GM12892 (cell line): ENCODE results near the gene PIGC.

Experiments
- DNase-seq: peaks from one replicate; pipeline ENCODE4 v3.0.0; 2011; ENCODE audit not compliant: insufficient read length
- FAIRE-seq: peaks from 2 replicates; lab custom pipeline; 2011; peaks lifted over from hg19 to GRCh38; lab: Jason Lieb, UNC
- POLR2A ChIP-seq: IDR thresholded peaks from 2 replicates; pipeline ENCODE4 v1.6.1; 2011; ENCODE audit warnings: low read depth, low read length, control low read depth
- POLR2AphosphoS5 ChIP-seq: IDR thresholded peaks from 2 replicates; pipeline ENCODE4 v1.6.1; 2011; ENCODE audit warnings: low read depth, low read length, control low read depth
- TAF1 ChIP-seq: IDR thresholded peaks from 2 replicates; pipeline ENCODE4 v1.6.1; 2011; ENCODE audit warnings: low read depth, mild to moderate bottlenecking, control low read depth, low read length, borderline replicate concordance

The PIGC gene

GRCh38 chr1:172405912-172406311 lies 38.0 kb downstream of the PIGC start:
- TF ChIP-seq POLR2A = no peak
- TF ChIP-seq TAF1 = no peak
- no peak for TF ChIP-seq POLR2AphosphoS5
- no peak for DNase-seq
- FAIRE-seq = peak; percentile 53

GRCh38 chr1:172404121-172404520 lies 39.7 kb downstream of the PIGC start:
- DNase-seq = no peak
- no peak for FAIRE-seq
- TF ChIP-seq TAF1 (no peak), POLR2AphosphoS5 (no peak), POLR2A (no peak)

- no peak for TF ChIP-seq POLR2A
- TF ChIP-seq TAF1 = no peak
- no peak for TF ChIP-seq POLR2AphosphoS5
- no peak for FAIRE-seq
- no peak for DNase-seq
Observed at GRCh38 chr1:172402878-172403569, 40.8 kb downstream of the PIGC start.

- no peak for TF ChIP-seq TAF1
- TF ChIP-seq POLR2A = no peak
- TF ChIP-seq POLR2AphosphoS5 = no peak
- DNase-seq (no peak), FAIRE-seq (no peak)
Observed at GRCh38 chr1:172401892-172402291, 42.0 kb downstream of the PIGC start.

GRCh38 chr1:172401477-172401876 lies 42.4 kb downstream of the PIGC start:
- DNase-seq (no peak), FAIRE-seq (no peak)
- TF ChIP-seq POLR2A = no peak
- no peak for TF ChIP-seq POLR2AphosphoS5
- no peak for TF ChIP-seq TAF1

- FAIRE-seq = no peak
- TF ChIP-seq POLR2AphosphoS5 = no peak
- TF ChIP-seq POLR2A = no peak
- no peak for TF ChIP-seq TAF1
- no peak for DNase-seq
Observed at GRCh38 chr1:172400722-172401105, 43.2 kb downstream of the PIGC start.

- FAIRE-seq (no peak), DNase-seq (no peak)
- no peak for TF ChIP-seq TAF1
- no peak for TF ChIP-seq POLR2A
Observed at GRCh38 chr1:172399756-172400721, 43.8 kb downstream of the PIGC start.

GRCh38 chr1:172398970-172399755 lies 44.7 kb downstream of the PIGC start:
- DNase-seq (no peak), FAIRE-seq (peak; percentile 86)
- TF ChIP-seq POLR2AphosphoS5 (no peak), POLR2A (no peak)

- TF ChIP-seq POLR2A (no peak), POLR2AphosphoS5 (no peak), TAF1 (no peak)
- DNase-seq (no peak), FAIRE-seq (no peak)
Observed at GRCh38 chr1:172398193-172398592, 45.7 kb downstream of the PIGC start.

GRCh38 chr1:172397633-172398032 lies 46.2 kb downstream of the PIGC start:
- TF ChIP-seq TAF1 (no peak), POLR2A (no peak), POLR2AphosphoS5 (no peak)
- DNase-seq = no peak
- FAIRE-seq = no peak

- TF ChIP-seq POLR2AphosphoS5 = no peak
- no peak for TF ChIP-seq TAF1
- no peak for TF ChIP-seq POLR2A
- FAIRE-seq = no peak
- DNase-seq = no peak
Observed at GRCh38 chr1:172397221-172397620, 46.6 kb downstream of the PIGC start.
